GM12878 (cell line): ENCODE data around the gene CTNNA2. TPM values are rescaled to one million over a fixed set of nuclear protein-coding genes. Genes with fewer than 3 reads are reported as not detected.

ENCODE experiments used
- ATAC-seq: fragments of 200-7000 bp; cut with Tn5 transposase; 3 replicates; pipeline ENCODE4 v1.9.1; 2020; ENCODE audit warnings: mild to moderate bottlenecking, moderate library complexity
- BruUV-seq: library from RNA; stranded (reverse); fragments of 400-500 nt; replicated peaks from 2 replicates; lab custom pipeline; 2021; lab: Mats Ljungman, UMichigan
- CTCF ChIA-PET: fragments of 300-600 bp; sonication (Branson Sonifier 250); formaldehyde crosslinking; extraction: SDS; loops from one replicate; lab custom pipeline; 2021; ENCODE audit warnings: inconsistent platforms; lab: Yijun Ruan, JAX
- POLR2A ChIA-PET: fragments of 350-600 bp; formaldehyde crosslinking; extraction: SDS; loops from one replicate; lab custom pipeline; 2021; ENCODE audit warnings: inconsistent platforms; lab: Charles Lee
- RAD21 ChIA-PET: fragments of 300-600 bp; sonication (Branson Sonifier 250); formaldehyde crosslinking; loops from one replicate; lab custom pipeline; 2023; ENCODE audit warnings: antibody characterized with exemption; ENCODE audit not compliant: unreplicated experiment; lab: Charles Lee
- SMC1A ChIA-PET: fragments of 300-600 bp; sonication (Branson Sonifier 250); formaldehyde crosslinking; loops from one replicate; lab custom pipeline; 2023; ENCODE audit not compliant: unreplicated experiment, uncharacterized antibody; lab: Charles Lee
- DNase-seq: peaks from one replicate; pipeline ENCODE4 v3.0.0-alpha.2; 2011; ENCODE audit warnings: low read depth, low spot score
- FAIRE-seq: peaks from 3 replicates; lab custom pipeline; 2011; peaks lifted over from hg19 to GRCh38; lab: Jason Lieb, UNC
- H2AFZ ChIP-seq: 2 replicates; pipeline ENCODE4 v1.6.0; 2011; ENCODE audit warnings: low read depth, low read length, control low read depth; ENCODE audit not compliant: control insufficient read depth
- H3K27ac ChIP-seq: 2 replicates; pipeline ENCODE4 v1.5.1; 2011; ENCODE audit warnings: control low read depth; ENCODE audit not compliant: control insufficient read depth, insufficient read depth
- H3K27me3 ChIP-seq, 2 experiments: replicated peaks in 1 of 2; 2 replicates each; pipeline versions ENCODE4 v1.6.0 to v1.6.1; 2011; ENCODE audit warnings: low read length in 1 of 2; ENCODE audit not compliant: control insufficient read depth in 2 of 2, insufficient read depth in 2 of 2
- H3K36me3 ChIP-seq, 2 experiments: 2 replicates each; pipeline ENCODE4 v1.5.1; 2011; ENCODE audit warnings: low read length in 1 of 2; ENCODE audit not compliant: control insufficient read depth in 2 of 2, insufficient read depth in 2 of 2
- H3K4me1 ChIP-seq: 2 replicates; pipeline ENCODE4 v1.6.1; 2011; ENCODE audit warnings: mild to moderate bottlenecking, low read length, moderate library complexity, mixed read lengths; ENCODE audit not compliant: control insufficient read depth, insufficient read depth
- H3K4me2 ChIP-seq: 2 replicates; pipeline ENCODE4 v1.6.0; 2011; ENCODE audit warnings: control low read depth; ENCODE audit not compliant: control insufficient read depth, insufficient read depth
- H3K4me3 ChIP-seq: fragments of 200-600 bp; sonication (generic); 2 replicates; pipeline ENCODE4 v1.5.1; 2016
- H3K79me2 ChIP-seq: 2 replicates; pipeline ENCODE4 v1.6.0; 2011; ENCODE audit warnings: low read length; ENCODE audit not compliant: control insufficient read depth, insufficient read depth
- H3K9ac ChIP-seq: 2 replicates; pipeline ENCODE4 v1.8.0; 2011; ENCODE audit warnings: low read length, control low read depth, mixed read lengths; ENCODE audit not compliant: control insufficient read depth, insufficient read depth
- H3K9me3 ChIP-seq: replicated peaks from 3 replicates; pipeline ENCODE4 v1.5.1; 2011; ENCODE audit warnings: mild to moderate bottlenecking, low read length; ENCODE audit not compliant: control insufficient read depth, insufficient read depth
- H4K20me1 ChIP-seq: 2 replicates; pipeline ENCODE4 v1.6.0; 2011; ENCODE audit not compliant: control insufficient read depth, insufficient read depth
- BCL11A ChIP-seq: IDR thresholded peaks from 2 replicates; pipeline ENCODE4 v1.6.1; 2011; ENCODE audit warnings: low read depth, low read length
- CBX3 ChIP-seq: fragments of 200-600 bp; sonication (generic); IDR thresholded peaks from 2 replicates; pipeline ENCODE4 v1.6.1; 2016; ENCODE audit warnings: low read depth, borderline replicate concordance
- CREM ChIP-seq: IDR thresholded peaks from 2 replicates; pipeline ENCODE4 v1.6.1; 2014; ENCODE audit warnings: antibody characterized with exemption, low read depth
- DPF2 ChIP-seq: fragments of 450-650 bp; IDR thresholded peaks from 2 replicates; pipeline ENCODE4 v1.6.1; 2017; ENCODE audit warnings: mild to moderate bottlenecking
- ETV6 ChIP-seq, 2 experiments: fragments of 450-650 bp in 1 of 2; IDR thresholded peaks in 1 of 2; conservative IDR thresholded peaks in 1 of 2; 2 replicates each; pipeline ENCODE4 v1.6.1; 2014; ENCODE audit warnings: antibody characterized with exemption in 1 of 2, borderline replicate concordance in 1 of 2, low read depth in 1 of 2, mild to moderate bottlenecking in 1 of 2, moderate library complexity in 1 of 2
- MTA2 ChIP-seq: fragments of 450-650 bp; IDR thresholded peaks from 2 replicates; pipeline ENCODE4 v1.6.1; 2016; ENCODE audit warnings: low read depth, mild to moderate bottlenecking, moderate library complexity
- NFIC ChIP-seq: IDR thresholded peaks from 2 replicates; pipeline ENCODE4 v1.6.1; 2012; ENCODE audit warnings: low read depth, mild to moderate bottlenecking, inconsistent platforms, low read length, moderate library complexity
- NFXL1 ChIP-seq: fragments of 450-650 bp; IDR thresholded peaks from 2 replicates; pipeline ENCODE4 v1.6.1; 2017; ENCODE audit warnings: antibody characterized with exemption, mild to moderate bottlenecking, borderline replicate concordance
- PAX8 ChIP-seq: fragments of 450-650 bp; IDR thresholded peaks from 2 replicates; pipeline ENCODE4 v1.6.1; 2017; ENCODE audit warnings: mild to moderate bottlenecking, moderate library complexity
- RAD51 ChIP-seq: fragments of 450-650 bp; IDR thresholded peaks from 2 replicates; pipeline ENCODE4 v1.6.1; 2016; ENCODE audit warnings: moderate library complexity, mild to moderate bottlenecking, inconsistent platforms
- SMAD5 ChIP-seq: IDR thresholded peaks from 2 replicates; pipeline ENCODE4 v1.6.1; 2016; ENCODE audit warnings: antibody characterized with exemption, low read depth
- SPI1 ChIP-seq: IDR thresholded peaks from 2 replicates; pipeline ENCODE4 v1.6.1; 2011; ENCODE audit warnings: low read depth, mild to moderate bottlenecking, low read length, moderate library complexity, borderline replicate concordance; ENCODE audit not compliant: insufficient read depth
- TAF1 ChIP-seq: IDR thresholded peaks from 2 replicates; pipeline ENCODE4 v1.6.1; 2011; ENCODE audit warnings: mild to moderate bottlenecking, low read depth, low read length, borderline replicate concordance
- WGBS: methylation state at CpG from one replicate; pipeline ENCODE4 v1.1.6; 2016; ENCODE audit warnings: low lambda C conversion rate; ENCODE audit not compliant: insufficient replicate concordance, insufficient coverage; ENCODE audit errors: missing lambda C conversion rate; 5-methylcytosine and 5-hydroxymethylcytosine counted together
- in situ Hi-C: fragments of 300-500 bp; cut with MboI; formaldehyde crosslinking; loops from 9 replicates; pipeline ENCODE4 v1.14.3; 2018; ENCODE audit warnings: mixed read lengths
- intact Hi-C: fragments of 100-400 bp; cut with micrococcal nuclease; formaldehyde crosslinking; loops from one replicate; pipeline ENCODE4 v1.14.2; 2022; ENCODE audit not compliant: unreplicated experiment
- polyA plus RNA-seq, 11 experiments: library from polyadenylated mRNA; depleted of rRNA in 4 of 11; unstranded in 6 of 11; stranded (reverse) in 5 of 11; fragments of >200 nt; fragmentation: Nextera tagmentation in 4 of 11; fragmentation: Illumina TruSeq in 1 of 11; extraction: Ambion mirVana in 4 of 11; extraction: Trizol in 1 of 11; gene quantifications; 1 replicate in 1 of 11; 2 replicates in 10 of 11; pipeline versions ENCODE4 v1.2.1 to v1.2.3, GENCODE V29; 2011 to 2016; ENCODE audit warnings: inconsistent platforms in 2 of 11, missing spikeins in 2 of 11, low read depth in 1 of 11
- total RNA-seq, 4 experiments: library from RNA; depleted of rRNA in 3 of 4; stranded (reverse); fragments of >200 nt in 3 of 4; fragmentation: Illumina TruSeq in 1 of 4; extraction: Trizol in 1 of 4; gene quantifications; 2 replicates each; pipeline versions ENCODE4 v1.2.1 to v1.2.3, GENCODE V29; 2013 to 2021
- TF ChIP-seq, protein P1 (sequence below): fragments of 150-350 bp; IDR thresholded peaks from 2 replicates; pipeline ENCODE4 v1.6.1; 2014; ENCODE audit warnings: mild to moderate bottlenecking, low read depth, low read length
- TF ChIP-seq, protein P2 (sequence below): fragments of 450-650 bp; IDR thresholded peaks from 2 replicates; pipeline ENCODE4 v1.6.1; 2018; ENCODE audit warnings: mild to moderate bottlenecking, low read depth, moderate library complexity; ENCODE audit not compliant: partially characterized antibody

The CTNNA2 gene
- total and polyA plus RNA-seq, 10 of the 15 experiments (the other 5 are each of a cell fraction or from before 2014, with no cell fraction given) = 2.4 to 36.2 (median 6.6) TPM

DNA sequence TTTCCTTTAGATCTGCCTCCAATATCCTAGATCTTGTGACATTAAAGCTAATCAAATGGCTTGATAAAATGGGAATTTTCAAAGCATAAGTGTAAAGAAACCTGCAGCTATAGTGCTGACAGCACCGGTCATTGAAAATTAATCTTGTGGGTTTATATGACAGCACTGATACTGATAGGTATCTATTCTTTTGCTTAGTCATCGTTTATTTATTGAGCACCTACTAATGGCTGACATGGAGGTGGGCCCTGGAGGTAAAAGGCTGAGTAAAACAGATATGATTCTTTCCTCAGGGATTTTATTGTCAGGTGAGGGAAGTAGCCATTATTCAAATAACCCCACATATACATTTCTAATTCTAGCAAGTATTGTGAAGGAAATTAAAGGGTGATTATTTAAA, 509.2 kb downstream of the CTNNA2 start:
- FAIRE-seq = no peak
- no peaks in the 10 kb centered on the region for H3K79me2 ChIP-seq
- CTCF ChIA-PET = no interaction called here

More for the DNA sequence above, 509.2 kb downstream of the CTNNA2 start:
- Histone ChIP-seq H4K20me1 (no peaks in the 10 kb centered on the region), H2AFZ (no peak overlapping the region), H3K9ac (no peak overlapping the region), H3K36me3 (no peaks in the 10 kb centered on the region), H3K4me3 (no peak overlapping the region), H3K27me3 (no peaks in the 10 kb centered on the region), H3K27ac (no peak overlapping the region), H3K4me1 (no peaks in the 10 kb centered on the region), H3K4me2 (no peak overlapping the region), H3K9me3 (no peaks in the 10 kb centered on the region)
- POLR2A ChIA-PET = no interaction called here
- RAD21 ChIA-PET = no interaction called here
- 0% methylated on average over 2 of the region's 2 CpGs for WGBS
- ATAC-seq = no peak
- no TSS peak for BruUV-seq
- no peak for TF ChIP-seq MTA2
- TF ChIP-seq, protein P1, sequence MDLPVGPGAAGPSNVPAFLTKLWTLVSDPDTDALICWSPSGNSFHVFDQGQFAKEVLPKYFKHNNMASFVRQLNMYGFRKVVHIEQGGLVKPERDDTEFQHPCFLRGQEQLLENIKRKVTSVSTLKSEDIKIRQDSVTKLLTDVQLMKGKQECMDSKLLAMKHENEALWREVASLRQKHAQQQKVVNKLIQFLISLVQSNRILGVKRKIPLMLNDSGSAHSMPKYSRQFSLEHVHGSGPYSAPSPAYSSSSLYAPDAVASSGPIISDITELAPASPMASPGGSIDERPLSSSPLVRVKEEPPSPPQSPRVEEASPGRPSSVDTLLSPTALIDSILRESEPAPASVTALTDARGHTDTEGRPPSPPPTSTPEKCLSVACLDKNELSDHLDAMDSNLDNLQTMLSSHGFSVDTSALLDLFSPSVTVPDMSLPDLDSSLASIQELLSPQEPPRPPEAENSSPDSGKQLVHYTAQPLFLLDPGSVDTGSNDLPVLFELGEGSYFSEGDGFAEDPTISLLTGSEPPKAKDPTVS = no peak
- TF ChIP-seq ETV6 (conservative IDR thresholded peaks at IDR 0.05 in 1 of 2, IDR thresholded peaks at IDR 0.05 in 1 of 2; ENCODE audit: borderline replicate concordance in 1 of 2, low read depth in 1 of 2) = no peak
- no peak for TF ChIP-seq CREM
- TF ChIP-seq, protein P2, sequence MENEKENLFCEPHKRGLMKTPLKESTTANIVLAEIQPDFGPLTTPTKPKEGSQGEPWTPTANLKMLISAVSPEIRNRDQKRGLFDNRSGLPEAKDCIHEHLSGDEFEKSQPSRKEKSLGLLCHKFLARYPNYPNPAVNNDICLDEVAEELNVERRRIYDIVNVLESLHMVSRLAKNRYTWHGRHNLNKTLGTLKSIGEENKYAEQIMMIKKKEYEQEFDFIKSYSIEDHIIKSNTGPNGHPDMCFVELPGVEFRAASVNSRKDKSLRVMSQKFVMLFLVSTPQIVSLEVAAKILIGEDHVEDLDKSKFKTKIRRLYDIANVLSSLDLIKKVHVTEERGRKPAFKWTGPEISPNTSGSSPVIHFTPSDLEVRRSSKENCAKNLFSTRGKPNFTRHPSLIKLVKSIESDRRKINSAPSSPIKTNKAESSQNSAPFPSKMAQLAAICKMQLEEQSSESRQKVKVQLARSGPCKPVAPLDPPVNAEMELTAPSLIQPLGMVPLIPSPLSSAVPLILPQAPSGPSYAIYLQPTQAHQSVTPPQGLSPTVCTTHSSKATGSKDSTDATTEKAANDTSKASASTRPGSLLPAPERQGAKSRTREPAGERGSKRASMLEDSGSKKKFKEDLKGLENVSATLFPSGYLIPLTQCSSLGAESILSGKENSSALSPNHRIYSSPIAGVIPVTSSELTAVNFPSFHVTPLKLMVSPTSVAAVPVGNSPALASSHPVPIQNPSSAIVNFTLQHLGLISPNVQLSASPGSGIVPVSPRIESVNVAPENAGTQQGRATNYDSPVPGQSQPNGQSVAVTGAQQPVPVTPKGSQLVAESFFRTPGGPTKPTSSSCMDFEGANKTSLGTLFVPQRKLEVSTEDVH = no peak
- TF ChIP-seq BCL11A = no peak
- no peak for TF ChIP-seq RAD51
- no peak for TF ChIP-seq CBX3
- TF ChIP-seq SMAD5 = no peak
- TF ChIP-seq PAX8 = no peak
- TF ChIP-seq NFXL1 = no peak
- no peak for TF ChIP-seq NFIC
- no peak for TF ChIP-seq SPI1
- TF ChIP-seq DPF2 = no peak
- no peak for TF ChIP-seq TAF1
- intact Hi-C loops (no loop called here), in situ Hi-C loops (no loop called here)
- no peak for DNase-seq
- SMC1A ChIA-PET = no interaction called here
